ENCODE results near the gene SETD4.
"Not testable (repeated sequence)": the region's sequence is repeated elsewhere in the genome, so short reads cannot be mapped to it uniquely, and the experiment has no call there.

The SETD4 gene

DNA sequence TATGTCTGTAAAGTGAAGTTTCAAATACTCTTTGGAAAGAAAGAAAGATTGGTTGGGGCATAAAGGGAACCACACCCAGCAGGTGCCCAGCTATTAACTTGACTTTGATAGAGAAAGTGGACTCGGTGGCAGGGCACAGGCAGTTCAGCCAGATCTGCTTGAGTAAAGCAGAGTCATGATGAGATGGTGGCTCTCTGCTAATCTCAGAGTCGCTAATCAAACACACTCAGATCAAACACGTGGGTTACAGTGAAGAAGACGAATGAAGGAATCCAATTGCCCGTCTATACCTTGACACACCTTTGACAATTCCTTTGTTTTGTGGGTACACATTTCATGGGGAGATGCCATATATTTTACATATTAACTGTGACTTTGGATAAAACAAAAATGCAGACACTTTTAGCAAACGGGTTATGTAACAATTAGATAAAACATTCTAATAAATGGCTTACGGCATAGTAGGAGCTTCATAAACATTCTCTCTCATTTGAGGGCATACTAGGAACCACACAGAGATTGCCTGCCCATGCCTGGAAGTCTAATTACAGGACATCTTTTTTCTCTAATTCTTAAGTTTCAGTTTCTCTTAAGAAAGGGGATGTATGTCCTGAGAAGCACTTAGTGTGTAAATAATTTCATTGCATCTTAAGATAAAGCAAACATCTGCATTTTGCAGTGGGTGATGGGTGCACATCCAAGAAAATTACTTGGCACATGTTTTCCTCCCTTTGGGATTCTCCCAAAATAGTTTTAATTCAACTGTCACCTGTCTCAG, 16.7 kb upstream of the SETD4 start:
- no peak for DNase-seq

DNA sequence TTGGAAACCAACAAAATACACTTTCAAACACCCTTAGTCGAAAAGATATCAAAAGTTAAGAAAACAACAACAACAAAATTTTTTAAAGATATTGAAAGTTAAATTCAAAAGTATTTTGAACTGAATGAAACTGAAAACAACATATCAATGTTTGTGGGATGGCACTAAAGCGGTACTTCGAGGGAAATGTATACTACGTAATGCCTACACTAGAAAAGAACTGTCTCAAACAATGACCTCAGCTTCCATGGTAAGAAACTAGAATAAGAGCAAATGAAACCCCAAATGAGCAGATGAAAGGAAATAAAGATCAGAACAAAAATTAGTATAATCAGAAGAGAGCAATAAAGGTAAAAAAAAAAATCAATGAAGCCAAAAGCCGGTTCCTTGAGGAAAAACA, 15.6 kb upstream of the SETD4 start:
- DNase-seq: no peak

DNA sequence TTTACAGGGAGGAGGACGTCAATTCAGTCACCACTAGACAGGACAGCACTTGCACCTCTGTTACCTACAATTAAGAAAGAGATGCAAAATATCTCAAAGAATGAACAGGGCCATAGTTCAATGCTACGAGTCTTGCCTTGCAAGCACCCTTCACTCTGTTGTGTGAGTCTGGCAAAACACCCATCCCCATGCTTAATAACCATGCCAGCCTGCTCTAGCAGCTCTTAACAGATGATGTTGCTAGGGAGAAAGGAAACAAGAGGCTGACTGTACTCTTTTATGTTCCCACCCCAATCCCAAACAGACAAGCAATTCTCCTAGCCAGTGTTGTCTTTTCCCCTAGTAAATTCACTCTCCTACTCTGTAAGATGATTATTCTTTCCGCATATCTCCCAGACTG, 14.8 kb upstream of the SETD4 start:
- no peak for DNase-seq

DNA sequence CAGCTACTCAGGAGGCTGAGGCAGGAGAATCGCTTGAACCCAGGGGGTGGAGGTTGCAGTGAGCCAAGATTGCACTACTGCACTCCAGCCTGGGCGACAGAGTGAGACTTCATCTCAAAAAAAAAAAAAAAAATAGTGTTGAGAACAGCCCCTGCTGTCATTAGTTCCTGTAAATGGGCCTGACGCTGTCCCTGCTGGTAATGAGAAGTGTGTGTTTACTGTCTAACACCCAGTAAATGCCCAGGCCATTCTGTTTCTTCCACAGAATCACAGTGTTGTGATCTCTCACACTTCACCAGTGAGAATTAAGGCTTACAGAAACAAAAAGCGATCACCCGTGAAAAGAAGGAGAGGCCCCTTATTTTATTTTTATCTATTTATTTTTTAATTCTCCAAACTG, 13.6 kb upstream of the SETD4 start:
- not testable (repeated sequence) for DNase-seq

DNA sequence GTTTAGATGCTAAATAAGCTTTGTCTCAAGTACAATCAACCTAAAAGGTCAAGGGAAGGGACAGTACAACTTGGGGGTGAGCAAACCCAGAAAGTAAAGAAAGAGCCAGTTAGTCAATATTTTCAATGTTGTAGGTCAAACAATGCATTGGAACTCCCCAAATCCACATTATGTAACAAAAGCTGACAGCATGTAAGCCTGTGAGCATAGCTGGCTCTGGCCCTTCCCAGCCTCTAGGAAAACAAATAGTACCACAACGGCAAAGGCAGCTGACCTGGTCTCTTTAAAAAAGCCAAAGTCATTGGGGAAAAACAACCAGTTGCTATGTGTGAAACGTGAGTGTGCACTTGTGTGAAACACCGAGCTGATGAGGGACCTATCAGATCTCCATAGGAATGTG, 12.9 kb upstream of the SETD4 start:
- DNase-seq: peak; percentile 39

DNA sequence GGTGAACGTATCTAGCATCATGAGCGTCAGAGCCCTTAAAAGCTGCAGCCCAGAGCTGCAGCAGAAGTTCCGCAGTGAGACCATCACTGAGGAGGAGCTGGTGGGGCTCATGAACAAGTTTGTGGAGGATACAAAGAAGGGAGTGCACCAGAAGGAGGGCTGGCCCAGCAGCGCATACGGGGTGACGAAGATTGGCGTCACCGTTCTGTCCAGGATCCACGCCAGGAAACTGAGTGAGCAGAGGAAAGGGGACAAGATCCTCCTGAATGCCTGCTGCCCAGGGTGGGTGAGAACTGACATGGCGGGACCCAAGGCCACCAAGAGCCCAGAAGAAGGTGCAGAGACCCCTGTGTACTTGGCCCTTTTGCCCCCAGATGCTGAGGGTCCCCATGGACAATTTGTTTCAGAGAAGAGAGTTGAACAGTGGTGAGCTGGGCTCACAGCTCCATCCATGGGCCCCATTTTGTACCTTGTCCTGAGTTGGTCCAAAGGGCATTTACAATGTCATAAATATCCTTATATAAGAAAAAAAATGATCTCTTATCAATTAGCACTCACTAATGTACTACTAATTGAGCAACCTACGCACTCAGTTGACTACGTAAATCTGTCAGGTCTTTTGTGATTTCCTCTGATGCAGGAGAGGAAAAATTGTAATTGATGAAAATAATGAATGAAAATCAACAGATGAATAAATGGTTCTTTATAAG, 12.3 kb upstream of the SETD4 start:
- DNase-seq: no peak

DNA sequence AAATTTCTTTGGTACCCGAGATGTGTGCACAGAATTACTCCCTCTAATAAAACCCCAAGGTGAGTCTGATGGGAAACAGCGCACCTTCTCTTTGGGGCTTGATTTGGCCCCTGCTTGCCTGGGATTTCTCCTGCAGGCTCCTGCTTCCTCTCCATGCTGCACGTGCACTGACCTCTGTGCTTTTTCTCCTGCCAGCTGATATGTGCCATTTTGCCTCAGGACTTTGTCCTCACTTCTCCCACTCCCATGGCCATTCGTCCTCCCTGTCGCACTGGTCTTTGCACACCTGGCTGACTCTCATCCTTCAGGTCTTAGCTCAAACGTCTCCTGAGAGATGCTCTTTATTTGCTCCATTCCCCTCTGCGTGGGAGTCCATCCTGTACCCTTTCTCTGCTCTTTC, 10.7 kb upstream of the SETD4 start:
- DNase-seq: no peak

DNA sequence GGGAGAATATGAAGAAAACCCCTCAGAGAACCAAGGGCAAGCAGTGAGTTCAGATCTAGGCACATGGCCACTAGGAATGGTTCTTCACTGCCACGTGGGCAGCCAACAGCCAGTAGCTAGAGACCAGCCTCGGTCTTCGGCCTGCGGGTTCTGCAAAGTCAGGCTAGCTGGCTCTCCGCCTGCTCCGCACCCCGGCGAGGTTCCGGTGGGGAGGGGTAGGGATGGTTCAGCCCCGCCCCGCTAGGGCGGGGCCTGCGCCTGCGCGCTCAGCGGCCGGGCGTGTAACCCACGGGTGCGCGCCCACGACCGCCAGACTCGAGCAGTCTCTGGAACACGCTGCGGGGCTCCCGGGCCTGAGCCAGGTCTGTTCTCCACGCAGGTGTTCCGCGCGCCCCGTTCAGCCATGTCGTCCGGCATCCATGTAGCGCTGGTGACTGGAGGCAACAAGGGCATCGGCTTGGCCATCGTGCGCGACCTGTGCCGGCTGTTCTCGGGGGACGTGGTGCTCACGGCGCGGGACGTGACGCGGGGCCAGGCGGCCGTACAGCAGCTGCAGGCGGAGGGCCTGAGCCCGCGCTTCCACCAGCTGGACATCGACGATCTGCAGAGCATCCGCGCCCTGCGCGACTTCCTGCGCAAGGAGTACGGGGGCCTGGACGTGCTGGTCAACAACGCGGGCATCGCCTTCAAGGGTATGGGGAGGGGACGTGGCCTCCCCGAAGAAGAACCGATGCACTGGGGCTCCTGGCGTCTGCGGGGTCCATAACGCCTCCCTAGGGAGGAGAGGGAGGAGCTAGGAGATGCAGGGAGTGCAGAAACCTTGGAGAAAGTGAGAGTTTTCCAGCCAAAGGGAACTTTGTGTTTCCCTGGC, 9.6 kb upstream of the SETD4 start, which contains the start of gene CBR1:
Gene CBR1, plus strand, starts transcription at position 312 of the 871 bp plus-strand sequence. Its CDS starts 92 bp downstream, at position 404.
- peak; percentile 88 for DNase-seq

DNA sequence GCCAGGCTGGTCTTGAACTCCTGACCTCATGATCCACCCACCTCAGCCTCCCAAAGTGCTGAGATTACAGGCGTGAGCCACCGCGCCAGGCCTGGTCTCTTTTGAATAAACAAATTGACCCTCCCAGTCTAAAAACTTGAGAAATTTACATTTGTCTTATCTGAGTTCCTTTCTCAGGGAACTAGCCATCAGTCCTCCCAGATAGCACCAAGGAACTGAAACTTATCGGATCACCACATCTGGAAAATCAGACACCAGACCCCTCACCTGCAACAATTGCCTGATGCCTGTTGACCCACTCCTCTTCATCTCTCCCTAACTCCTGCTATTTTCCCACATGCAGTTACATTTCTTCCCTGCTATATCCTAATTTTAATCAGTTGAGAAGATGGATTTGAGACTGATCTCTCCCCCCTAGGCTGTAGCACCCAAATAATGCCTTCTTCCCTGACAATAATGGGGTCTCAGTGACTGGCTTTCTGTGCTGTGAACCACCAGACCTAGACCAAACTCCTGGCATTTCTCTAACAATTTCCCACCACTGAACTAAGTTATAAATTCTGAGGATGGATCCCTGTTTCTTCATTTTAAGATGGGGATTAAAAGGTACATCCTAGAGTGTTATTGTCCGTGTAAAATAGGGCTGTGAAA, 8.5 kb upstream of the SETD4 start:
- no peak for DNase-seq

DNA sequence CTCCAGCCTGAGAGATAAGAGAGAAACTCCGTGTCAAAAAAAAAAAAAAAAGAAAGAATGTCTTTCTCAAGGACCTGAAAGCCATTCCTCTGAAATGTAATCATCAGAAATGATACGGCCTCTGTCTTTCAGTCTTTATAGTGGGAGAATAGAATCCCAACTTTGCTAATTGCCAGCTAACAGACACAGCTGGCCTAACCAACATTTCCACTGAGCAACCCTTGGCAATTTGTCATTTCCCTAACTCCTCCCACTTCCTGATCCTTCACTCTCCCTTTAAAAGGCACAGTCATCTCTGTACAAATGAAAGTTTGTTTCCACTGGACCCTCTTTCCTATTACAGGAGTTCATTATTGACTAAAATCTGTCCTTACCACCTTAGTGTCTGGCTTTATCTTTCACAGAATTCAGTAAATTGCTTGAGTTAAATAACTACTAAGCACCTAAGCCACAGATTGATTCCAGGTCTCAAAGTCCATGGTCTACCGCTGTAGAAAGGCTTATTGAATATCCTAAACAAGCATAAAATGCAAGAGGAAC, 5.2 kb upstream of the SETD4 start:
- DNase-seq: peak; percentile 36

DNA sequence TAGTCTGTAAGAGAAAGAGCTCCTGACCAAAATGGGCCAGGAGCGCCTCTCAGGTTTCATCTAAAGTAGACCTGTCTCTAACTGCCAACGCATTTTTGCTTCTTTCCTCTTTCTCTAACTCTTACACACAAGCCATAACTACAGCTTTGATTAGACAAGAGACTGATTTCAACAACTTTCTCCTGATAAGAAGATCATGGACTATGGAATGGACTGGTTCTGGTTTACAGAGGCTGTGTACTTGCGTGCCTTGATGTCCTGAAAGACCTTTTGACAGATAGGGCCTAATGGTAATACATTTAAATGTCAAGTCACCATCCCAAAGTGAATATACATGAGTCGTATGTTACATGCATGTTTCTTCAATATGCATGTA, 3.7 kb upstream of the SETD4 start:
- DNase-seq: no peak

DNA sequence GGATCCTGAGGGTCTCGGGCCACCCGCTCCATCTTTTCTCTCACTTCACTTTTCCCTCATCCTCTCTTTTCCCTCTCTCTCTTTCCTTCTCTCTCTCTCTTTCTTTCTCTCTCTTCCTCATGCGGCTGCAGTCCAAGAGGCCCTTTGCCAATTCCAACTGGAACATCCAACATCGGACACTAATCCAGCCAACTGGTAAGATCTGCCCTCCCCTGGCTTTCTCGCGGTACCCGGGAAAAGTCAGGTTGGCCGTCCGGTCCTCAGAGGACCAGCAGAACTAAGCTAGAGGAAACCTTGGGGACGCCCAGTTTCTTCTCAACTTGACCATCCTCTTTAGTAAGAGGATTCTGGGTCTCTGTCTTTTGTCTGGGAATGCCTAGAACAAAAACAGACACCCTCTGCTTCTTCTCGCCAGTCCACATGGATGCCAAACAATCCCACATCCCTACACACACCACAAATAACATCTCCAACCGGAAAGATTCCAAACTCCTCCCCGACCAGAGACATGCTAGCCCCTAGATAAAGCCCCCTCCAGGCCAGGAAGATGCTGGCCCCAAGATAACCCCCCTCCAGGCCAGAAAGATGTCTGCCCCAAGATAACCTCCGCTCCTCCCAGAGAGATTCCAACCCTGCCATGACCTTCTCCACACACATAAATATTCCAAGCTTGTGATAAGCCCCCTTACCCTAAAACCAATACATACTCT, 3.2 kb upstream of the SETD4 start:
- no peak for DNase-seq

DNA sequence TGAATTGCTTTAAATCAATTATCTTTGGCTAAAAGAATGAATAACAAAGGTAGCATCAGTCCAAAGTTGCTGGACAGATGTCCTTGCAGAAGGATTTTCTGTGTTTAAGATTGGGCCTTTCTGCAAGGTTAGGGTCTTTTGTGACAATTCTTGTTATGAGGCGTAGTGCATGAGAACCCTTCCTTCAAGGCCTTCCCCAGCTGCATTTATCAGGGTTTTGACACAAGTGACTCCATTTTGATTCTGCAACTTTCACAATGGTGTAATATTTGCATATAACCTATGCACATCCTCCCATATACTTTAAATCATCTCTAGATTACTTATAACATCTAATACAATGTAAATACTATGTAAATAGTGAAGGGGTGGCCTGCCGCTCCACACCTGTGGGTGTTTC, 1.1 kb upstream of the SETD4 start:
- DNase-seq: no peak

DNA sequence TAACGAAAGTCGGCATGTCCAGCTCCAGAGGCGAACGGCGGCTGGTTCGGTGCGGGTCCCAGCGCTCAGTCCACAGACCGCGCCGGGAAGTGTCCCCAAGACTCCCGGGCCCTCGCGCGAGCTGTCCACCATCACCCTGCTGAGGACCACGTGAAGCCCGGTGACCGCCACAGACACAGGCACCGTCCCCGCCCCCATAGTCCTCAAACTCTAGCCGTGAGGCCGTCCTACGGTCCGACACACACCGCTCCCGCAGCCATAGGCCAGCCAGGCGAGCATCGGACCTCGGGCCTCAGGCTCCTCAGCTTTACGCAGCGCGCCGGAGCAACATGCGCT, 535 bp downstream of the SETD4 start:
- DNase-seq: no peak

DNA sequence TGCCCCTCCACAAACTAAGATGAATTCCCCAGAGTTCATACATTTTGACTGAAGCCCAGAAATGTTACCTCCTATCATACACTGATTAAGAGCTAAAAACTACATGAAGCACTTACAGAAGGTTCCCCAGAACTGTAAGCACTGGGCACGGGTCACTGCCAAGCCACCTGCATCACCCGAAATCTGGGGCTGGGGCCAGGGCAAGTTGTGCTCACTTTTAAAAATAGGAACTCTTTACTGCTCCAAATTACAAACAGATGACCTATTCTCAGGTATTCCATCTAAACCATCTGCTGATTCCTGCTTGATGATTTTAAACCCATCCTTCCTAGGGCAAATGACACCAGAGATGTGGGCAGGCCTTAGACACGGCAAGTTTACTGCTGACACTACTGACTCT, 4.8 kb downstream of the SETD4 start:
- no peak for DNase-seq

DNA sequence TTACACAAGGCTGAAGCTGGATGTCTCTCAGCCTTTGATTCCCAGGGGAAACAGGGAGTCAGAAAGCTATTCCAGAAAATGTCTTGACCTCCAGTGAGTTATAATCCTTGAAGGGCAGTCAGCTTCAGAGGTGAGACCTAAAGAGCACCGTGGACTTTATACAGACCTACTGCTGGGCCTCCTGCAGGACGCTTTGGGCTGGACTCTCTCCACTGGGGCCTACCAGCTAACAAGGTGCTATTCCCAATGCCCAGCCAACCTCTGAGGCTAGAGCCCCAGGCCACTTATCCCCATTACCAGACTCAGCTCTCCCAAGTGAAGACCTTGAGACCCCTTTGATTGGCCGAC, 6.6 kb downstream of the SETD4 start:
- DNase-seq: no peak

DNA sequence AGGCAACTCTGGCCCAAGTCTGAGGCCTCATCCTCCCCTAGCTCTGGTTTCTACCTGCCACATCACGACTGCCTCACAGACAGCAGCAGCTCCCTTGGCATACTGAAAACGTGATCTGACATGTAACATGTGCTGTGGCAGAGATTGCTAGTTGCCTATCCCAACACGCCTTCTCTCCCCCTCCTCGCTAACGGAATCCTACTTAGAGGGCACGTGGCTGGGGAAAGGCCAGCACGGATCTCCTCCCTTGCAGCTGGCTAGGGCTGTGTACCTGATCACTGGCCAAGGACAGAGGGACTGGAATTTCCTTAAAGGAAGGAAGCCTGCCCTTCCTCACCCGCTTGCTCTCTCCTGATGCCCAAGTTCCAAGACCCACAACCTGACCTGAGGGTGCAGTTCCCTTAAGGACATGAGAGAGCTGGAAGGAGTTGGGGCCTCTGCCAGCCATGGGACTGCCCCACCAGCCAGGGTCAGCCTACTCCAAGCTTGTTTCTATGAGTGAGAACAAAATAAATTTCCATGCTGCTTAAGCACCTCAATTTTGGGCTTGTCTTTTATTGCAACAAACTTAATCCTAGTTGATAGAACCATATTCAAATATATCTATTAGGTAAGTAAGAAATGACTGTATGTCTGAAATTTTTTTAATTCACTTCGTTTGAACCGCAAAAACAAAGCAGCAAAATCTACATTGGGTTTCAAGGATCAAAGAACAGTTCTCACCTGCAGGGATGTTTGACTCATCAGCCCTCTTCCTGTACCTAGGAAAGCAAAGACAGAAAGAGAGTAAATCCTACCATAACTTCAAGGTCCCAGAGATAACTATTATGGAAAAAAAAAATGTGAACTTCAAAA, 7.2 kb downstream of the SETD4 start:
- no peak for DNase-seq

DNA sequence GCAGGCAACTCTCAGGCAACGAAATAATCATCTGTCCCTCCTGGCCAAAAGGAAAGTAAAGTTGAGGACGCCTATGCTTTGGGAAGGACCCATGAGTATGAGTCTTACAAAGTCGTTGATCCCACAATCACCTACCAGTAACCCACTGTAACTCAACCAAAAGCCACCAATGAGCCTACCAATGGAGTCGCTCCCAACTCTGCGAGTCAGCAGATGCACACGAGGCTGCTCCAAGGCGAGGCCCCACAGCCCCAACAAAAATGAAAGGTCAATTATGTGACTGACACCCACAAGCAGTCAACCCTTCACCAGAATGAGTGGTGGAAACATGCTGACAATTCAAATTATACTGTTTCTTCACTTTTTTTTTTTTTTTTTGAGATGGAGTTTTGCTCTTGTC, 12.0 kb downstream of the SETD4 start:
- DNase-seq: no peak

DNA sequence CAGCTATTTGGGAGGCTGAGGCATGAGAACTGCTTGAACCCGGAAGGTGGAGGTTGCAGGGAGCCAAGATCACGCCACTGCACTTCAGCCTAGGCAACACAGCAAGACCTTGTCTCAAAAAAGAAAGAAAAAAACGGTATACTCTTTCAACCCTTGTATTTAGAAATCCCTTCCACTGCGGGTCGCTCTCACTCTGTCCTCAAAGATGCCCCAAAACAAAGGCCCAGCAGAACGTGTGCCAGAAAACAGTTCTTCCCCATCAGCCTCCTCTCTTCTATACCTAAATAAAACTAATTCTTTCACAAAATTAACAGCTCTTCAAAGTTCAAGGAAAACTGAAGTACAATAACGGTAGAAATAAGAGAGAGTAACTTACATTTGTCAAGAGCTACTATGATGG, 13.2 kb downstream of the SETD4 start:
- no peak for DNase-seq

DNA sequence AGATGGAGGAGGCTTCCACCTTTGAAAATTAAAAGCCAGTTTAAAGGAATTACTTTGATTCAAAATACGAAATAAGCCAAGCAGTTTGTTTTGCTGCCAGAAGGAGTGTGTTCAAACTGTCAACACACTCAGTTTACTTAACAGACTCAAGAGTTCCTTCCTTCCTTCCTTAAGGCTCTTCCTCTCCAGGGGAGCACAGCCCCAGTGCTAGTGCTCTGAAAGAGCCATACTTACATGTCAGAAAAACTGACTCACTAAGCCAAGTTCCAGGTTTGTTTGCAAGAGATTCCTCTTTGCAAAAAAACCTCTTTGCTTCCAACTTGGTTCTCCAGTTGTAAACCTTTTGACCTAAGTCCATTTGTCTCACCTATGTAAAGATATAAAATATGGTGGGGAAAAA, 14.3 kb downstream of the SETD4 start:
- no peak for DNase-seq

DNA sequence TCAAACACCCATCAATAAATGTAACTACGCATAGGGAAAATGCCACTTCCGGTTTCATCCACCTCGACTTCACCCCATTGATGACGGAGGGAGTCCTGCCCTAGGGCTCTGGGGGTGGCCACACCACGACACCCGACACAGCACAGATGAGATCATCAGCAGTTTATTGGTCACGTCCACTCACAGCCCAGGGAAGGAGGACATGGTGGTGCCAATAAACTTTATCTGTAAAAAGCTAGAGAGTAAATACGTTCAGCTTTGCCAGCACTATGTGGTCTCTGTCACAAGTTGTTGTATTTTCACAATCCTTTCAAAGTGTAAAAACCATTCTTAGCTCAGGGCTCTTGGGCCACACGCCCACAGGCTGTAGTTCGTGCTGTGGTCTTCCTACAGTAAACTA, 16.3 kb downstream of the SETD4 start:
- DNase-seq: no peak

Measured in NCI-H774 (cell line).